Uterus (tissue), 4 donors: ENCODE results near the gene CLCN3. TPM values are rescaled to one million over a fixed set of nuclear protein-coding genes. Genes with fewer than 3 reads are reported as not detected.
"Not testable (repeated sequence)": the region's sequence is repeated elsewhere in the genome, so short reads cannot be mapped to it uniquely, and the experiment has no call there.

ENCODE experiments used
- DNase-seq, 2 donors: peaks; one replicate each; pipeline ENCODE4 v3.0.0-alpha.2; 2019 to 2020
- H3K27ac ChIP-seq, 2 donors: fragments of 200-600 bp; sonication (generic); 1 replicate in 1 of 2; 2 replicates in 1 of 2; pipeline ENCODE4 v1.5.1; 2016 to 2018
- H3K27me3 ChIP-seq, 2 donors: fragments of 200-600 bp; sonication (generic); one replicate each; pipeline ENCODE4 v1.5.1; 2018 to 2019; ENCODE audit warnings: control low read depth in 1 of 2
- H3K36me3 ChIP-seq, 2 donors: fragments of 200-600 bp; sonication (generic); one replicate each; pipeline ENCODE4 v1.5.1; 2019; ENCODE audit warnings: control low read depth in 1 of 2
- H3K4me1 ChIP-seq, 2 donors: fragments of 200-600 bp; sonication (generic); one replicate each; pipeline ENCODE4 v1.5.1; 2018 to 2019; ENCODE audit warnings: control low read depth in 1 of 2
- H3K4me3 ChIP-seq, 2 donors: fragments of 200-600 bp; sonication (generic); 1 replicate in 1 of 2; 2 replicates in 1 of 2; pipeline ENCODE4 v1.5.1; 2018 to 2019; ENCODE audit warnings: mild to moderate bottlenecking in 1 of 2
- H3K9me3 ChIP-seq, 2 donors: fragments of 200-600 bp; sonication (generic); one replicate each; pipeline ENCODE4 v1.5.1; 2019; ENCODE audit warnings: control low read depth in 1 of 2
- CTCF ChIP-seq, 4 experiments: fragments of 200-600 bp in 2 of 4; fragments of 450-650 bp in 2 of 4; sonication (generic) in 2 of 4; IDR thresholded peaks; one replicate each; pipeline ENCODE4 v1.5.1; 2016 to 2019; ENCODE audit warnings: antibody characterized with exemption in 4 of 4, mild to moderate bottlenecking in 2 of 4, moderate library complexity in 1 of 4
- POLR2A ChIP-seq, 2 donors: fragments of 450-650 bp; IDR thresholded peaks; one replicate each; pipeline ENCODE4 v1.6.1; 2016; ENCODE audit warnings: antibody characterized with exemption in 2 of 2, mild to moderate bottlenecking in 1 of 2, moderate library complexity in 1 of 2
- intact Hi-C: fragments of 100-400 bp; cut with DNase I; formaldehyde crosslinking; loops from one replicate; pipeline ENCODE4 v1.15.1; 2023; ENCODE audit warnings: low total_unique reads
- total RNA-seq, 4 donors: library from RNA; depleted of rRNA in 3 of 4; stranded (reverse); fragments of >200 nt in 3 of 4; gene quantifications; one replicate each; pipeline versions ENCODE4 v1.1.0 to v1.2.4, GENCODE V29; 2014 to 2023
- donor health status: DM: yes; HTN: yes; CAD: no.

Gene CLCN3
- total RNA-seq, 4 donors from 2014 or later, result 12.4 to 57.3 (median 33.5) TPM

DNA sequence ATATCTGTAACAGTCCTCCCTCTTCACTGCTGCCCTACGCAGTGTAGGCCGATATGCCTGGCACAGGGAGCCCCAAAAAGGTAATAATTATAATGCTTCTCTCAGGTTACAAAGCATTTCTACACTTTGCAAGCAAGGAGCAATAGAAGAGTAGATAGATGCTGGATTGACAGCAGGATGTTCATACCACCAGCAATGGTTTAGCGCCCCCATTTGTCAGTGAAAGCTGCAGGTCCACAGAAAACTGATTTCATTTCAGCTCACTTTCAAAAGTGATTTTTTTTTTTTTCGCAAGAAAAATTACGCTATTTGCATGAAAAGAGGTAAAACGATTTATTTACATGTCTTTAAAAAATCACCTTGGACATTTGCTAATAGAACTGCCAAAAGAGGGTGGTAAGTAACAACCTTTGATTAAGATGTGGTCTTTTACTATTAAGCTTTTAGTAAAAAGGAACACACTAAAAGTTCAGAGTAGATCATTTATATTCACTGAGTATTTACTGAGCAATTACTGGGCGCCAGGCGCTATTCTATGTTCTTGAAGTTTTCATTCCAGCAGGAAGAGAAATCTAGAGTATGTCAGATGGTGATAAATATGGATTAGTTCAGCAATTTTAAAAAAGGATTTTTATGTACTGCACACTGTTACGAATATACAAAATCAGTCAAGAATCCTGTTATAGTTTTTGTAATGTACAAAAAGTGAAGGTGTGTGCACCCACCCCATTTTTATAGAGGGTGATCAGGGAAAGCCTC is 103.0 kb downstream of the CLCN3 start:
- no peak overlapping the region for H3K4me3 ChIP-seq
- DNase-seq, result no peak
- H3K4me1 ChIP-seq, result no peaks in the 10 kb centered on the region
- no peaks in the 10 kb centered on the region for H3K27me3 ChIP-seq
- no peak for TF ChIP-seq POLR2A (IDR thresholded peaks at IDR 0.05)
- no peak for TF ChIP-seq CTCF (IDR thresholded peaks at IDR 0.05)
- intact Hi-C loops, result no loop called here
- H3K36me3 ChIP-seq, result no peaks in the 10 kb centered on the region
- no peaks in the 10 kb centered on the region for H3K9me3 ChIP-seq
- no peak overlapping the region for H3K27ac ChIP-seq

- TF ChIP-seq CTCF (IDR thresholded peaks at IDR 0.05) (no peak), POLR2A (IDR thresholded peaks at IDR 0.05) (no peak)
- Histone ChIP-seq H3K27me3 (no peaks in the 10 kb centered on the region), H3K27ac (no peak overlapping the region), H3K4me3 (no peak overlapping the region), H3K9me3 (no peaks in the 10 kb centered on the region), H3K4me1 (no peaks in the 10 kb centered on the region), H3K36me3 (no peaks in the 10 kb centered on the region)
- DNase-seq, result no peak
- intact Hi-C loops, result no loop called here
These were observed 103.9 kb downstream of the CLCN3 start for GRCh38 chr4:169724260-169724659.

DNA sequence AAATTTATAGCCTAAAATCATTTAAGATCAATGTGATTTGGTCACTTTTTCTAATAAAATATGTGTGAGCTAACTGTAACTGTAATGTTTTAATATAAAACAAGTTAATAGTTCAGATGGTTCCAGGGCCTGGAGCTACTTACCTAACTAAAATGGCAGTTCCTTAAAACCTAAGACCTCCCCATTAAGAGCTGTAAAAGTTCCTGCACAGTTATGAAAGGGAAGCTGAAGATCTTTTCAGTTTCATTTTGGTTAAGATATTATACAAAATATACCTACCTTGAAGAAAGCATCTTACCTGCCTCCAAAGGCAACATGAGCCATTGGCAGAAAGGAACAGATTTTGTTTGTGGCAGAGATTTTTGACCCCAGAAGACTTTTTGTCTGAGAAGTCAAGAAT is 107.2 kb downstream of the CLCN3 start:
- no peaks in the 10 kb centered on the region for H3K27me3 ChIP-seq
- H3K36me3 ChIP-seq, result no peaks in the 10 kb centered on the region
- no peak for TF ChIP-seq POLR2A (IDR thresholded peaks at IDR 0.05)
- TF ChIP-seq CTCF (IDR thresholded peaks at IDR 0.05), result no peak
- H3K4me3 ChIP-seq, result no peak overlapping the region
- no peak for DNase-seq
- no peaks in the 10 kb centered on the region for H3K9me3 ChIP-seq
- intact Hi-C loops, result no loop called here
- no peak overlapping the region for H3K27ac ChIP-seq
- no peaks in the 10 kb centered on the region for H3K4me1 ChIP-seq

- H3K4me3 ChIP-seq, result no peak overlapping the region
- H3K27ac ChIP-seq, result no peak overlapping the region
- no peaks in the 10 kb centered on the region for H3K27me3 ChIP-seq
- intact Hi-C loops, result no loop called here
- no peak for DNase-seq
- H3K9me3 ChIP-seq, result no peaks in the 10 kb centered on the region
- TF ChIP-seq POLR2A (IDR thresholded peaks at IDR 0.05), result no peak
- no peak for TF ChIP-seq CTCF (IDR thresholded peaks at IDR 0.05)
- H3K36me3 ChIP-seq, result no peaks in the 10 kb centered on the region
- no peaks in the 10 kb centered on the region for H3K4me1 ChIP-seq
These were observed 110.2 kb downstream of the CLCN3 start for GRCh38 chr4:169730564-169730963.

DNA sequence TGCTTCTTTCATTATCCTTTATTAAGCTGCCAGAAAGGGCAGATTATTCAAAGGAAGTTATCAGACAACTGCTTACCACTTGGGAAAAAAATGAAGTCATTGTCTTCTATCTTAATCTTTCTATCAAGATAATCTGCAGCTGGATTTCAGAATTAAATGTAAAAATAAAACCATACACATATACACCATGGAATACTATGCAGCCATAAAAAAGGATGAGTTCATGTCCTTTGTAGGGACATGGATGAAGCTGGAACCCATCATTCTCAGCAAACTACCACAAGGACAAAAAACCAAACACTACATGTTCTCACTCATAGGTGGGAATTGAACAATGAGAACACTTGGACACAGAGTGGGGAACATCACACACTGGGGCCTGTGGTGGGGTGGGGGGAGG is 118.2 kb downstream of the CLCN3 start:
- DNase-seq, H3K4me3 ChIP-seq, H3K27ac ChIP-seq, H3K36me3 ChIP-seq, H3K4me1 ChIP-seq, H3K9me3 ChIP-seq, intact Hi-C loops, H3K27me3 ChIP-seq: not testable (repeated sequence)

- Histone ChIP-seq H3K4me3 (no peak overlapping the region), H3K4me1 (no peaks in the 10 kb centered on the region), H3K27me3 (no peaks in the 10 kb centered on the region), H3K27ac (no peak overlapping the region), H3K9me3 (no peaks in the 10 kb centered on the region), H3K36me3 (no peaks in the 10 kb centered on the region)
- no peak for DNase-seq
- intact Hi-C loops, result no loop called here
- no peak for TF ChIP-seq CTCF (IDR thresholded peaks at IDR 0.05)
- no peak for TF ChIP-seq POLR2A (IDR thresholded peaks at IDR 0.05)
These were observed 121.2 kb downstream of the CLCN3 start for GRCh38 chr4:169741569-169741968.
